ENCODE data around the gene ZMIZ1. TPM values are rescaled to one million over a fixed set of nuclear protein-coding genes. Genes with fewer than 3 reads are reported as not detected.
"Not testable (repeated sequence)": the region's sequence is repeated elsewhere in the genome, so short reads cannot be mapped to it uniquely, and the experiment has no call there.

The ZMIZ1 gene
- total RNA-seq, 1 experiment from 2014 or later: 34.2 TPM

DNA sequence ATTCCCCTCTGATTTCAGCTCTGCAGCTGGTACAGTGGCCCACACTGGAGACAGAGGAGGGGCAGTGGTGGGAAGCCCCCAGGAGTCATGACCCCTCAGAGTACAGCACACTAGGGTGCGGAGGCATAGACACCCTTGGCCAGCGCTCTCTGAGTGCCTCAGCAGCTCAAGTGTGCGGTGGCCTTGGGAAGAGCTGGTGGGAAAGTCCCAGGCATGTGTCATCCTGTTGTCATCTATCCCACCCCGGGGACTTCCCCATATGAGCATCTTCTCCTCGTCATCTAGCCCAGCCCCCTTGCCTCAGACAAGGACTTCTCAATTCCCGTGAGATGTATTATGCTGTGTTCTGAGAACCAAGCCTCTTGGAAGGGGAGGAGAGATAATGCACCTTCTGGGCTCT lies 262.9 kb downstream of the ZMIZ1 start:
- BruUV-seq (replicated peaks): no TSS peak
- H3K4me1 ChIP-seq (ENCODE audit: control insufficient read depth, insufficient read depth, low read length): no peaks in the 10 kb centered on the region
- H3K36me3 ChIP-seq (ENCODE audit: control insufficient read depth, insufficient read depth, low read length): no peaks in the 10 kb centered on the region
- ChIA-PET POLR2A (no interaction called here), CTCF (no interaction called here)
- no peaks in the 10 kb centered on the region for H3K27me3 ChIP-seq (ENCODE audit: control insufficient read depth, insufficient read depth, low read length)
- in situ Hi-C loops (cut with HindIII; ENCODE audit: low pct_unique_long_range_greater_than_20kb, low sequenced_read_pairs): no loop called here
- peak; percentile 56 for ATAC-seq
- H3K4me3 ChIP-seq (ENCODE audit: low read depth in 2 of 2, low read length in 2 of 2): no peak overlapping the region
- no peak overlapping the region for H3K27ac ChIP-seq (ENCODE audit: low read length)
- intact Hi-C loops (cut with micrococcal nuclease; ENCODE audit: unreplicated experiment): no loop called here
- no peak for DNase-seq (ENCODE audit: low read depth, low spot score)
- no peaks in the 10 kb centered on the region for H3K9me3 ChIP-seq (ENCODE audit: control insufficient read depth, insufficient read depth, low read depth, low read length)
- TF ChIP-seq, protein P1, sequence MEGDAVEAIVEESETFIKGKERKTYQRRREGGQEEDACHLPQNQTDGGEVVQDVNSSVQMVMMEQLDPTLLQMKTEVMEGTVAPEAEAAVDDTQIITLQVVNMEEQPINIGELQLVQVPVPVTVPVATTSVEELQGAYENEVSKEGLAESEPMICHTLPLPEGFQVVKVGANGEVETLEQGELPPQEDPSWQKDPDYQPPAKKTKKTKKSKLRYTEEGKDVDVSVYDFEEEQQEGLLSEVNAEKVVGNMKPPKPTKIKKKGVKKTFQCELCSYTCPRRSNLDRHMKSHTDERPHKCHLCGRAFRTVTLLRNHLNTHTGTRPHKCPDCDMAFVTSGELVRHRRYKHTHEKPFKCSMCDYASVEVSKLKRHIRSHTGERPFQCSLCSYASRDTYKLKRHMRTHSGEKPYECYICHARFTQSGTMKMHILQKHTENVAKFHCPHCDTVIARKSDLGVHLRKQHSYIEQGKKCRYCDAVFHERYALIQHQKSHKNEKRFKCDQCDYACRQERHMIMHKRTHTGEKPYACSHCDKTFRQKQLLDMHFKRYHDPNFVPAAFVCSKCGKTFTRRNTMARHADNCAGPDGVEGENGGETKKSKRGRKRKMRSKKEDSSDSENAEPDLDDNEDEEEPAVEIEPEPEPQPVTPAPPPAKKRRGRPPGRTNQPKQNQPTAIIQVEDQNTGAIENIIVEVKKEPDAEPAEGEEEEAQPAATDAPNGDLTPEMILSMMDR (IDR thresholded peaks at IDR 0.05): no peak
- TF ChIP-seq TCF7L2 (IDR thresholded peaks at IDR 0.05; ENCODE audit: low read depth, low read length) (no peak), POLR2AphosphoS5 (IDR thresholded peaks at IDR 0.05; ENCODE audit: low read depth, low read length) (no peak), SIN3A (IDR thresholded peaks at IDR 0.05; ENCODE audit: borderline replicate concordance, insufficient read depth, low read depth, low read length) (no peak)
- TF ChIP-seq, protein P2, sequence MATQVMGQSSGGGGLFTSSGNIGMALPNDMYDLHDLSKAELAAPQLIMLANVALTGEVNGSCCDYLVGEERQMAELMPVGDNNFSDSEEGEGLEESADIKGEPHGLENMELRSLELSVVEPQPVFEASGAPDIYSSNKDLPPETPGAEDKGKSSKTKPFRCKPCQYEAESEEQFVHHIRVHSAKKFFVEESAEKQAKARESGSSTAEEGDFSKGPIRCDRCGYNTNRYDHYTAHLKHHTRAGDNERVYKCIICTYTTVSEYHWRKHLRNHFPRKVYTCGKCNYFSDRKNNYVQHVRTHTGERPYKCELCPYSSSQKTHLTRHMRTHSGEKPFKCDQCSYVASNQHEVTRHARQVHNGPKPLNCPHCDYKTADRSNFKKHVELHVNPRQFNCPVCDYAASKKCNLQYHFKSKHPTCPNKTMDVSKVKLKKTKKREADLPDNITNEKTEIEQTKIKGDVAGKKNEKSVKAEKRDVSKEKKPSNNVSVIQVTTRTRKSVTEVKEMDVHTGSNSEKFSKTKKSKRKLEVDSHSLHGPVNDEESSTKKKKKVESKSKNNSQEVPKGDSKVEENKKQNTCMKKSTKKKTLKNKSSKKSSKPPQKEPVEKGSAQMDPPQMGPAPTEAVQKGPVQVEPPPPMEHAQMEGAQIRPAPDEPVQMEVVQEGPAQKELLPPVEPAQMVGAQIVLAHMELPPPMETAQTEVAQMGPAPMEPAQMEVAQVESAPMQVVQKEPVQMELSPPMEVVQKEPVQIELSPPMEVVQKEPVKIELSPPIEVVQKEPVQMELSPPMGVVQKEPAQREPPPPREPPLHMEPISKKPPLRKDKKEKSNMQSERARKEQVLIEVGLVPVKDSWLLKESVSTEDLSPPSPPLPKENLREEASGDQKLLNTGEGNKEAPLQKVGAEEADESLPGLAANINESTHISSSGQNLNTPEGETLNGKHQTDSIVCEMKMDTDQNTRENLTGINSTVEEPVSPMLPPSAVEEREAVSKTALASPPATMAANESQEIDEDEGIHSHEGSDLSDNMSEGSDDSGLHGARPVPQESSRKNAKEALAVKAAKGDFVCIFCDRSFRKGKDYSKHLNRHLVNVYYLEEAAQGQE (IDR thresholded peaks at IDR 0.05; ENCODE audit: insufficient read depth in 1 of 2, low read depth in 2 of 2, low read length in 1 of 2): no peak

DNA sequence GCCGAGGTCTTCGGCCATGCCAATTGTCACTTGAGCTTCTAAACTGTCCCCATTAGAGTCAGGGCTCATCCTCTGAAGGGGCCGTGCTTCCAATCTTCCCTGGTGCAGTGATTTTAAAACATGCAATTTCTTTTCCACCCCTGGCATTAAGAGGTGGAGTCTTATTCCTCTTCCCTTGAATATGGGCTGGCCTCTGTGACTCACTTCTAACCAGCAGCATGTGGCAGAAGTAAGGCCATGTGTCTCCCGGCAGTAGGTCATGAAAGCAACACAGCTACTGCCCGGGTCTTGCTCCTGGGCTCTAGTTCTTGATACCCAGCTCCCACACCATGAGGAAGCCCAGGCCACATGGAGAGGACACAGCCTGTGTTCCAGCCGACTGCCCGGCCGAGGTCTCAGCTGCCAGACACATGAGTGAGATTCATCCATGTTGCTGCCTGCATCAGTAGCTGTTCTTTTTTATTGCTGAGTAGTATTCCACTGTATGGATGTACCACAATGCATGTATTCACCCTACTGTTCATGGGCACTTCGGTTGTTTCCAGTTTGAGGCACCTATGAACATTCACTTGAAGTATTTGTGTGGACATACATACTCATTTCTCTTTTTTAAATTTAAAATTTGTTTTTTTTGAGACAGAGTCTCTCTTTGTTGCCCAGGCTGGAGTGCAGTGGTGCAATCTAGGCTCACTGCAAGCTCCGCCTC lies 264.0 kb downstream of the ZMIZ1 start:
- H3K9me3 ChIP-seq (ENCODE audit: control insufficient read depth, insufficient read depth, low read depth, low read length); H3K36me3 ChIP-seq (ENCODE audit: control insufficient read depth, insufficient read depth, low read length); in situ Hi-C loops (cut with HindIII; ENCODE audit: low pct_unique_long_range_greater_than_20kb, low sequenced_read_pairs); H3K4me3 ChIP-seq (ENCODE audit: low read depth in 2 of 2, low read length in 2 of 2); intact Hi-C loops (cut with micrococcal nuclease; ENCODE audit: unreplicated experiment); H3K27me3 ChIP-seq (ENCODE audit: control insufficient read depth, insufficient read depth, low read length); CTCF ChIA-PET; H3K27ac ChIP-seq (ENCODE audit: low read length); BruUV-seq (replicated peaks); DNase-seq (ENCODE audit: low read depth, low spot score); POLR2A ChIA-PET; ATAC-seq; H3K4me1 ChIP-seq (ENCODE audit: control insufficient read depth, insufficient read depth, low read length): not testable (repeated sequence)

DNA sequence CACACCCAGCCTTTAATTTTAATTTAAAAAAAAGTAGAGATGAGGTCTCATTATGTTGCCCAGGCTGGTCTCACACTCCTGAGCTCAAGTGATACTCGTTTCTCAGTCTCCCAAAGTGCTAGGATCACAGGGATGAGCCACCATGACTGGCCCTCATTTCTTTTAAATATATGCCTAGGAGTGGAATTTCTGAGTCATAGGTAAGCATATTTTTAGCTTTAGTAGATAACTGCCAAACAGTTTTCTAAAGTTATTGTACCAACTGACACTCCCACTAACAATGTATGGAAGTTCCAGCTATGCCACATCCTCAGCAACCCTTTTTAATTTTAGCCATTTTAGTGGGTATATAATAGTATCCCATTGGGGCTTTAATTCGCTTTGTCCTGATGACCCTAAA lies 264.7 kb downstream of the ZMIZ1 start:
- no peaks in the 10 kb centered on the region for H3K27me3 ChIP-seq (ENCODE audit: control insufficient read depth, insufficient read depth, low read length)
- DNase-seq (ENCODE audit: low read depth, low spot score): no peak
- POLR2A ChIA-PET: no interaction called here
- BruUV-seq (replicated peaks): no TSS peak
- no peaks in the 10 kb centered on the region for H3K36me3 ChIP-seq (ENCODE audit: control insufficient read depth, insufficient read depth, low read length)
- intact Hi-C loops (cut with micrococcal nuclease; ENCODE audit: unreplicated experiment) (no loop called here), in situ Hi-C loops (cut with HindIII; ENCODE audit: low pct_unique_long_range_greater_than_20kb, low sequenced_read_pairs) (no loop called here)
- H3K9me3 ChIP-seq (ENCODE audit: control insufficient read depth, insufficient read depth, low read depth, low read length): no peaks in the 10 kb centered on the region; the same call in 1 of the 2 replicates
- no peak for ATAC-seq
- no peak overlapping the region for H3K27ac ChIP-seq (ENCODE audit: low read length)
- H3K4me1 ChIP-seq (ENCODE audit: control insufficient read depth, insufficient read depth, low read length): no peaks in the 10 kb centered on the region
- TF ChIP-seq, protein P2 (IDR thresholded peaks at IDR 0.05; ENCODE audit: insufficient read depth in 1 of 2, low read depth in 2 of 2, low read length in 1 of 2): no peak
- TF ChIP-seq, protein P1 (IDR thresholded peaks at IDR 0.05): no peak
- no peak for TF ChIP-seq POLR2AphosphoS5 (IDR thresholded peaks at IDR 0.05; ENCODE audit: low read depth, low read length)
- TF ChIP-seq SIN3A (IDR thresholded peaks at IDR 0.05; ENCODE audit: borderline replicate concordance, insufficient read depth, low read depth, low read length): no peak
- no peak for TF ChIP-seq TCF7L2 (IDR thresholded peaks at IDR 0.05; ENCODE audit: low read depth, low read length)
- CTCF ChIA-PET: no interaction called here
- H3K4me3 ChIP-seq (ENCODE audit: low read depth in 2 of 2, low read length in 2 of 2): no peak overlapping the region
